ENCODE data around the gene EPB41L4B.
"Not testable (repeated sequence)": the region's sequence is repeated elsewhere in the genome, so short reads cannot be mapped to it uniquely, and the experiment has no call there.

GRCh38 chr9:109218242-109218641, 102.6 kb downstream of the EPB41L4B start:
- TF ChIP-seq POLR2A (IDR thresholded peaks at IDR 0.05; ENCODE audit: low read depth, low read length); POLR2AphosphoS5 (IDR thresholded peaks at IDR 0.05; ENCODE audit: low read depth, low read length); TAF1 (IDR thresholded peaks at IDR 0.05; ENCODE audit: borderline replicate concordance, low read depth, low read length): not testable (repeated sequence)
